ENCODE data around the gene FYCO1.

- TF ChIP-seq CTCF (conservative IDR thresholded peaks at IDR 0.05 in 1 of 2, IDR thresholded peaks at IDR 0.05 in 1 of 2; ENCODE audit: extremely low read depth in 1 of 2, insufficient read depth in 1 of 2, low read depth in 1 of 2, low read length in 2 of 2) (no peak), EZH2 (IDR thresholded peaks at IDR 0.05; ENCODE audit: borderline replicate concordance, low read length) (no peak)
Observed at GRCh38 chr3:45878124-45878523, 117.5 kb downstream of the FYCO1 start.
